Body of pancreas (tissue), 4 donors: ENCODE results near the gene TTYH2.

Source experiments
- CTCF ChIP-seq, 7 experiments: fragments of 450-650 bp in 4 of 7; fragments of 200-600 bp in 3 of 7; sonication (generic) in 3 of 7; IDR thresholded peaks; one replicate each; pipeline ENCODE4 v1.5.1; 2016 to 2019; ENCODE audit warnings: antibody characterized with exemption in 7 of 7
- POLR2A ChIP-seq, 3 donors: fragments of 450-650 bp; IDR thresholded peaks; one replicate each; pipeline ENCODE4 v1.6.1; 2016; ENCODE audit warnings: antibody characterized with exemption in 3 of 3, mild to moderate bottlenecking in 2 of 3

DNA sequence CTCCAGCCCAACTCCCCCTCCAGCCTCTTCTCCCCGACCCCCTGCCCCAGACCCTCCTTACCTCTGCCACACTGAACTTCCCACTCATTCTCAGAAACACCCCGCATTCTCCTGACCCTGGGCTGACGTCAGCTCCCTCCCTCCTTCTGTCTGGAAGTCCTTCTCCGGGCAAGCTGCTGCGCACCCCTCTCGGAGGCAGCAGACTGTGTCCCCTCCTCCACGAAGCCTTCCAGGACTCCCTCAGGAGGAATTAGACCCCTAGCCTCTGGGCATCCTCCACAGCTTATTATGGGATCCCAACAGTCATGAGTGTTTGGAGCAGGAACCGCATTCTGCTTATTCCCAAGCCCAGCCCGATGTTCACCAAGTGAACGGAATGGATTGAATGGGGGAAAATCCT lies 13.3 kb upstream of the TTYH2 start:
- TF ChIP-seq CTCF (IDR thresholded peaks at IDR 0.05), result no peak
- TF ChIP-seq POLR2A (IDR thresholded peaks at IDR 0.05), result no peak
